Measurements from ENCODE around the gene GGTLC1.
A peak's percentile ranks its signal among the peaks of the same experiment; 100 is the strongest.

GGTLC1 gene

GRCh38 chr20:23962272-23962671 lies 26.3 kb downstream of the GGTLC1 start:
- no peak for DNase-seq

DNA sequence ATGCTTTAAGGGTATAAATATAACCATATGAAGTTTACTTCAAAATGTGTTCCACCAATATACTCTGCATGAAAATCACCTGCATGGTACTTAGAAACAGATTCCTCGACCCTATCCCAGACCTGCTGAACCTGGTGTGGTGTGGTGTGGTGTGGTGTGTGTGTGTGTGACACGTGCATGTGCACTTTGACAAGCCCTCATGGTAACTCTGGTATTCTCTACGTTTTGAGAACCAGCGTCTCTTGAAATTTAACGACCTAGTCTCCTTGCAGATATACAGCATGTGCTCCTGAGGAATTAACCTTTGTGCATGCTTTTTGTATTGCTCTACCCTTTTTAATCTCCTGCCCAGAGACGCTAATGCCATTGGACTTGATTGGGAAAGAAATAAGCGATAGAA lies 29.5 kb downstream of the GGTLC1 start:
- no peak for DNase-seq

DNA sequence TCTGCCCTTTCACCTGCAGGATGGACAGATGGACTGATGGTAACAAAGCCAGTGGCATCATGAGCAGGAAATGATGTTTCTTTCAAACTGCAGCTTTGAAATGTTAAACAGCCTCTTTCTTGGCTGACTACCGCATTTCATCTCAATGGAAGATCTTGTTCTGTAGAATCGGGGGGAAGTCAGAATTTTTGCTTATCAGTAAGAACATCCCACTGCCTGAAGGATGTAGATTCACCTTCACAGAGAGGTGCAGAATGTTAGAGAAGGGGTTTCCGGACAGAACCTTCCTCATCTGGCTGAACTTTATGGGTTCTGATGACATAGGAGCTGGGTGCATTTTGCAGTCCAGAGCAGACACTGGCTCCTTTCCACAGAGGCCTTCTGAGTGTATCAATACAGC lies 32.7 kb downstream of the GGTLC1 start:
- no peak for DNase-seq

DNA sequence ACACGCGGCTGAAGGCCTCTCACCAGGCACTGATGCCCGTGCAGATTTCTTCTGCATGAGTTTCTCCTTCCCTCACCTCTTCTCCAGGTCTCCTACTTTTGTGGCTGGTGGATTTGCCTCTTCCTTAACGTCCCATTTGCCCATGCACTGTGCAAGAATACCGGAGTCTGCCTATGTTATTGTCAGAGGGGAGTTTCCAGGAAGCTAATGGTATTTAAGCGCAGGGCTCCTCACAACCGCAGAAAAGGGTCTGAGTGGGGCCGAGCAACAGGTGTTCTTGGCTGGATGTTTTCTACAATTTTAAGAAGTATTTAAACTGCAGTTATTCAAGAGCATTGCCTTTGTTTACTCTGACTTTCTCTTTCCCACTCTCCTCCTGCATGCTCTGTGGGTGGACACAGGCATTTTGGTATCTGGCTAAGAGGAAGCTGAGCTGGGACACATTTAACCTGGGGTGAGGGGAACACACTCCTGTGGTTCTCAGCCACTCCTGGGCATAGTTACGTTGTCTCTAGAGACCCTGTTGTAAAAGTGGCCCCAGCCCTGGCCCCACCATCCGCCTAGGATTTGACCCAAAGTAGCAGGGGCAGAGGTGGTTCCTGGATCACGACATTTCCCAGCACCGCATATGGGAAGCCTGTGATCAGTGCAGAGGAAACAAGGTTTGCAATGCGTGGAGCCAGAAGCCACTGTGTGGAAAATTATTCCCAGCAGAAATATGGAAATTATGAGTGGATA lies 34.4 kb downstream of the GGTLC1 start:
- DNase-seq, result no peak

GRCh38 chr20:23946206-23946605 lies 42.4 kb downstream of the GGTLC1 start:
- DNase-seq, result no peak

GRCh38 chr20:23943304-23943703 lies 45.3 kb downstream of the GGTLC1 start:
- DNase-seq, result no peak

DNA sequence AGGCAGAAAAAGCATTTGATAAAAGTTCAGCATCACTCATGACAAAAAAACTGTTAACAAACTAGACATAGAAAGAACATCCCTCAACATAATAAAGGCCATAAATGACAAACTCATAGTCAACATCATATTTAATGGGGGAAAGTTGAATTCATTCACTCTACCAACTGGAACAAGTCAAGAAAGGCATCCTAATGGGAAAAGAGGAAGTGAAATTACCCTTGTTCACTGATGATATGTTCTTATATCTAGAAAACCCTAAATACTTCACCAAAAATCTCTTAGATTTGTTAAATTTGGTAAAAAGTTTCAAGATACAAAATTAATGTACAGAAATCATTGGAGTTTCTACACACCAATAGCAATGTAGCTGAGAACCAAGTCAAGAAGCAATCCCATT lies 48.9 kb downstream of the GGTLC1 start:
- DNase-seq, result no peak

GRCh38 chr20:23939063-23939462 lies 49.5 kb downstream of the GGTLC1 start:
- DNase-seq, result no peak

- DNase-seq, result no peak
Observed at GRCh38 chr20:23938118-23938438, 50.5 kb downstream of the GGTLC1 start.

DNA sequence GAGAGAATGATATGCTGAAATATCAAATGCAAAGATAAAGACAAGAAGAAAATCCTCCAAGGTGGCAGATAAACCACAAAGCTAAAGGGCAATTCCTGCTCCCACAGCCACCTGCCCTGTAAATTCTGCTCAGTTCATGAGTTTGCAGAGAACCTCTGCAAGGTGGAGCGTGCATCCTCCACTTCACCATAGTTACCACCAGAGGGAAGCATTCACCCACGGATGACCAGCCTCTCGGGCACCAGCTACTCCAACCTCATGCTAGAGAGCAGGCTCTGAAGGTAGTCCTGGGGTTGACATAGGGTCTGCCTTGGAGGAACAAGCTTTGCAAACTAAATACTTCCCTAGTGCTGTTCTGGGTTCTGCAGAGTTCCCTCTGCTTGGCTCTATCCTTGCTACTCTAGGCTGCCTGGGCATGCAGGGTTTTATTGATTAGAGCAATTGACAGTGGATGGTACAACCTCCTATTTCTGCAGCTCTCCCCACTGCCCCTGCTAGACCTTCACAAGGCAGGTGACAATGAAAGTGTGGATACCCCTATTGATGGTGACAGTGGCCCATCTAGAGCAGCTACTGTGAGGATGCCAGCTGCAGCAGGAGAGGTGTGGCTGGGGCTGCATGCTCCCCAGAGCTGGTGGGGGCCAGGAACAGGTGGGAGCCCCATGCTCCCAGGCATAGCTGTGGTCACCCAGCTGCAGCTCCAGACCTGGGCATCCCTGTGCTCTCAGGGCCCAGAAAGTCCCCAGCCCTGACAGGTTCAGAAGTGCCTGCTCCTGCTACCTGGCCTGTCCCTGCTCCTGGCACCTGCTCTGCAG lies 51.1 kb downstream of the GGTLC1 start:
- DNase-seq, result peak; percentile 55

Data from COR-L47 (cell line).